NCI-H1105 (cell line): ENCODE data around the gene ITSN1.
"Not testable (repeated sequence)": the region's sequence is repeated elsewhere in the genome, so short reads cannot be mapped to it uniquely, and the experiment has no call there.

Experiments used
- DNase-seq: peaks from one replicate; lab custom pipeline; 2025; lab: John Stamatoyannopoulos, UW

Gene ITSN1

DNA sequence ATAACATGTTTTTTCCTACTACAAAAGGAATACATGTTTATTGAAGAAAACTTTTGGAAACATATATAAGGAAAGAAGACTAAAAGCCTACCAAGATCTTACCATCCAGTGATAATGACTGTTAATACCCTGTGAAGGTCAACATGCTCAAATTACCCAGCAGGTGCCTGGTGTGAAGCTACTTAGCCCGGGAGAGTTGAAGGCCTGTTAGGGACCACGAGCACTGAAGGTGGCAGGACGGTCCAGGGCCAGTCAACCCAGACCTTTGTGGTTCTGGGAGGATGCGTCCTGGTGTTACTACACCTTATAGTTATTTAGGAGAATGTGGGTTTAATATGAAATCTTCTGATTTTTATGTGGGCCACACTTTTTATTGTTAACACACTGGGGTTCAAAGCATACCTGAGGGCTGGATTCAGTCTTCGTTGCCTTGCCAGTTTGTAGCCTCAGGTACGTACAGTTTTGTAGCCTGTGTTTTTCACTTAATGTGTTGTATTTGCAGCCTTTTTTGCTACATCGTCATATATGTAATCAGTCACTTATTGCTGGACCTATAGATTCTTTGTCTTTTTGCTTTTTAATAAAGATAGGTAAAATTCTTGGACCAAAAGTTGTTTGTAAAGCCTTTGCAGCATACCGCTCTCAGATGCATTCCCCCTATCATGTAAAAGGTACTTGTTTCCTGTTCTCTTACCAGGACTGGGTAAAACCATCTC is 9.8 kb downstream of the ITSN1 start:
- DNase-seq: no peak

GRCh38 chr21:33654412-33654811 is 12.1 kb downstream of the ITSN1 start:
- no peak for DNase-seq

GRCh38 chr21:33655588-33656221 is 13.4 kb downstream of the ITSN1 start:
- no peak for DNase-seq

DNA sequence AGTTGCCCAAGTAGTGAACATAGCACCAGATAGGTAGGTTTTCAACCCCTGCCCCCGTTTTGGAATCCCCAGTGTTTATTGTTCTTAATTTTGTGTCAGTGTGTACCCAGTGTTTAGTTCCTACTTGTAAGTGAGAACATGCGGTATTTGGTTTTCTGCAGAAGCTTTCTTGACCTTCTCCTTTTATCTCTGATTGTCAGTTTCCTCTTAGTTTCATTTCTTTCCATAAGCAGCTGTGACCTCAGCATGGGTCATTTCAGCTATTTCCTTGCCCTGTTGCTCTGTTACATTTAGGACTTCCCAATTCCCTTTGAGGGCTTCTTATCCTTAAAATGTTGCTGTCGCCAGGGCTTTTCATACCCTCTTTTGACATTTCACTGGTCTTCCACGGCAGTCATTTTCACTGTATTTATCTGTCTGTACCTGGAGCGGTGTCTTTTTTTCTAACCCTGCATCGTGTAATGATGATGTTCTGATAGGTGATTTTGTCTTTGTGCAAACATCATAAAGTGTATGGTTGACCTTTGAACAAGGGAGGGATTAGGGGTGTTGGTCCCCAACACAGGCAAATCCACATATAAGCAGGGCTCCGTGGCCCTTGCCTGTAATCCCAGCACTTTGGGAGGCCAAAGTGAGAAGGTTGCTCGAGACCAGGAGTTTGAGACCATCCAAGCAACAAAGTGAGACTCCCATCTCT is 15.0 kb downstream of the ITSN1 start:
- DNase-seq: no peak

DNA sequence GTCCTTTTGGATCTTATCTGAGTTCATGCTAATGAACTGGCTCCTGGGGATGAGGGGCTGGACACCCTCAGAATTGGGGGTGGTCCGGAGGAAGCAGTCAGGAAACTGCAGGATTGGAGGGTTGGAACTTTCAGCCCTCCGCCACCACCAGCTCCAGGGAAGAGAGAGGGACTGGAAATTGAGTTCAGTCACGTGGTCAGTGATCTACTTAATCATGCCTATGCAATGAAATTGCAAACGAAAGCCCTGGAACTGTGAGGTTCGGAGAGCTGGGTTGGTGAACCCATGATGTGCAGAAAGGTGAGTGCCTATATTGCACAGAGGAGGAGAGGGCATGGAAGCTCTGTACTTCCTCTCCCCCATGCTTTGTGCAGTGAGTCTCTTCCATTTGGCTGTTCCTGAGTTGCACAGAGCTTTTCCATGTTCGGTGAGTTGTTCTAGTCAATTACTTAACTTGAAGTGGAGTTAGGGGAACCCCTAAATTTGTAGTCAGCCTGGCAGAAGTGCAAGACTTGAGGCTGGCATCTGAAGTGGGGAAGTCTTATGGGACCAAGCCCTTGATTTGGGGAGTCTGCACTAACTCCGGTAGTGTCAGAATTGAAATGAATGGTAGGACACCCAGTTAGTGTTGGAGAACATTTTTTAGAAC is 16.7 kb downstream of the ITSN1 start:
- DNase-seq: no peak

DNA sequence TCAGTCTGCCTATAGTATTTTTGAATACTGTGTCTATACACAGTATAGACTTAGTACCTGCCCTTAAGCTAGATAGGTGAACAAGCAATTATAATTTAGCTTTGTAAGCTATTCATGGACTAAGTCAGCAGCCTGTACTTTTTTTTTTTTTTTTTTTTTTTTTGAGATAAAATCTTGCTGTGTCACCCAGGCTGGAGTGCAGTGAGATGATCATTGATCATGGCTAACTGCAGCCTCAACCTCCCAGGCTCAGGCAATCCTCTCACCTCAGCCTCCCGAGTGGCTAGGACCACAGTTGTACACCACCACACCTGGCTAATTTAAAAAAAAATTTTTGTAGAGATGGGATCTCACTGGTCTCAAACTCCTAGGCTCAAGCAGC is 17.3 kb downstream of the ITSN1 start:
- no peak for DNase-seq

GRCh38 chr21:33660406-33660805 is 18.1 kb downstream of the ITSN1 start:
- DNase-seq: no peak

- no peak for DNase-seq
Measured at GRCh38 chr21:33661146-33661545, 18.8 kb downstream of the ITSN1 start.

DNA sequence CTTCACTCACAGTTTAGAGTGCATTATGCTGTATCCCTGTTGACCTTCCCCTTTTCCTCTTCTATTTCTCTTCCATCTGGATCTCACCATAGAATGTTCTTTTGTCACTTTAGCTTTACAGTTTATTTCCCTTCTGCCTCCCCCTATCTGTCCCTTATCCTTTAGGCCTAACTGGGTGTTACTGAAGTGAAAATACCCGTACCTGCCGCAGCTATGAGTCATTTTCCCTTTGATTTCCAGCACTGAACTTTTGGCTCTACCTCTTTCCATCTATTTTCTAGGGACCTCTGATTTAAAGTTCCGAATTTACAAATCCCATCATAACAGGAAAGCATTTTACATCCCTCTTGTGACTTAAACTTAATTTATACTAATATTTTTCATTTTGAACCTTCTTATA is 19.7 kb downstream of the ITSN1 start:
- DNase-seq: no peak

- DNase-seq: no peak
Measured at GRCh38 chr21:33663241-33663640, 20.9 kb downstream of the ITSN1 start.

DNA sequence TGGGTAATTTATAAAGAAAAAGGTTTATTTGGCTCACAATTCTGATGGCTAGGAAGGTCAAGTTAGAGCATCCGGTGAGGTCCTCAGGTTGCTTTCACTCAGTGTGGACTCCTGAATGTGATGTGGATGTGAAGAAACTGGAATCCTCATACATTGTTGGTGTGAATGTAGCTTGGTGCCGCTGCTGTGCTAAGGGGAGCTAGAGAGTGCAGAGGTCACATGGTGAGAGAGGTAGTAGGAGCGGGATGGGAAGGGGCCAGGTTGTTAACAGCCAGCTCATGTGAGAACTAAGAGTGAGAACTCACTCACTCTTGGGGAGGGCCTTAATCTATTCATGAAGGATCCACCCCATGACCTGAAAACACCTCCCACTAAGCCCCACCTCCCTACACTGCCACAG is 21.8 kb downstream of the ITSN1 start:
- DNase-seq: no peak

- no peak for DNase-seq
Measured at GRCh38 chr21:33666153-33666552, 23.9 kb downstream of the ITSN1 start.

- DNase-seq: no peak
Measured at GRCh38 chr21:33667636-33668035, 25.3 kb downstream of the ITSN1 start.

DNA sequence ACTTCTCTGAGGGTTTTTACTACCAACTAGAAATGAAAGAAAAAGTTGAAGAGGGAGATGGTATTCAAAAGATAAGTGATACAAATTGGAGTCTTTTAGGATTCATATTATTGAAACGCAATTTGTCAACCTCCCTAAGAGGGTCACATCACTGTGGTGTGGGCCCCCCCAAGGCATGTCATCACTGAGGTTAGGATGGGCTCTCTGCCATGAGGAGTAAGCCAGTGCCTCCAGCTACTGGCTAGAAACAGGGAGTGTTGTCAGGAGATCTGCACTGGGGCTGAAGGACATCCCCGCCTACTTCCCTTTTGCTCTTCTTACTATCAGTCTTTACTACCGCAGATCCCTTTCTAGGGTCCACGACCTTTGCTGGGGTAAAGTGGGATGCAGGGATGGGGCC is 25.9 kb downstream of the ITSN1 start:
- DNase-seq: no peak

GRCh38 chr21:33668620-33669019 is 26.3 kb downstream of the ITSN1 start:
- no peak for DNase-seq

DNA sequence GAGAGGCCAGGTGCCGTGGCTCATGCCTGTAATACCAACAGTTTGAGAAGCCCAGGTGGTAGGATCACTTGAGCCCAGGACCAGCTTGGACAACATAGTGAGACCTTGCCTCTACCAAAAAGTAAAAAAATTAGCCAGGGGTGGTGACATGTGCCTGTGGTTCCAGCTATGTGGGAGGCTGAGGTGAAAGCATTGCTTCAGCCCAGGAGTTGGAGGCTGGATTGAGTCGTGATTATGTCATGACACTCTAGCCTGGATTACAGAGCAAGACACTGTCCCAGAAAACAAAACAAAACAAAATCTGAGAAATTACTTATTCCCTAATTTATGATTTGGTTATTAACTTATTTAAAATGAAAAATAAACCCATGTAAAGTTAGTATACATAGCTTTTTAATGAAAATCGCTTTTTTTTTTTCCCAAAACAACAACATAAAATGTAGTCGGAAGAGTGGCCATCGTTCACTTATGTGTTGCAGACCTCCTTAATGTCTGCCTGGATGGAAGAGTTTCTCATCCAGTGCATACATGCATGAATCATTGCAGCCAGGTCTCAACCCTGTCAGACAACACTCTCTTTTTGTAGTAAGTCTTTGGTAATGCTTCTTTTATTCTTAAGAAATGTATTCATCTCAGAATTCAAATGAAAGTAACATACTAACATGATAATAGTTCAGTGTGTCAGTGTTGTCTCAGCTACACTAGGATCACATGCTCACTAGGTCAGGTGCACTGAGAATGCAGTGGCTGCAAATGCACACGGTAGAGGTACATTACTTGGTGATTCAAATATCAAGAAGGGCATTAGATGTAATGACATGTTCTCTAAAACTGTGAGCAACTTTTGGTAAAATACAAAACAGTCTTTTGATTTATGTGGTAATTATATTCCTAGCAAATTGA is 28.0 kb downstream of the ITSN1 start:
- no peak for DNase-seq

GRCh38 chr21:33673473-33673872 is 31.2 kb downstream of the ITSN1 start:
- no peak for DNase-seq

GRCh38 chr21:33674226-33674625 is 31.9 kb downstream of the ITSN1 start:
- DNase-seq: no peak

DNA sequence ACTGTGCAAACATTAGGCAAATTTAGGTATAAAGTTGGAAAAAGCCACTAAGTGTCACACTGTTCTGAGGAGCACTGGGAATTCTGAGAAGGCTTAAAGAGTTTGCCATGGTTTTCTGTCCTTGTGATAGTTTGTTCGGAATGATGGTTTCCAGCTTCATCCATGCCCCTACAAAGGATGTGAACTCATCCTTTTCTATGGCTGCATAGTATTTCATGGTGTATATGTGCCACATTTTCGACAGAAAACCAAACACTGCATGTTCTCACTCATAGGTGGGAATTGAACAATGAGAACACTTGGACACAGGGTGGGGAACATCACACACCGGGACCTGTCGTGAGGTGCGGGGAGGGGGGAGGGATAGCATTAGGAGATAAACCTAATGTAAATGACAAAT is 34.4 kb downstream of the ITSN1 start:
- not testable (repeated sequence) for DNase-seq

- no peak for DNase-seq
Measured at GRCh38 chr21:33677450-33677849, 35.1 kb downstream of the ITSN1 start.

DNA sequence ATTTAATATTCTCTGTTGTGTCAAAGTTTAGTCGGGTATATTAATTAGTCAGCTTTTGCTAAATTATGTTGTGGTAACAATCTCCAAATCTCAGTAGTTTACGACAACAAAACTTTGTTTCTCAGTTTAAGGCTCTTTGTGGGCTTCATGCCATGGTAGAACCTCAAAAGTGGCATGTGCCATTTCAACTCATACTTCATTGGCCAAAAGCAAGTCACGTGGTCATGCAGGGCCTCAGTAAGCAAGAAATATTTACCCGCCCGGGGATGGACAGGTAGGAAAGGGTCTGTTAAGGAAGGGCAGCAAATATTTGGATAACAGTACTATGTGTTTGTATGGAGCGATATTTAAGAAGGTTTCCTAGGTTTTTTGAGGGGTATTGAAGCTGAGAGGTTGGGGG is 38.6 kb downstream of the ITSN1 start:
- DNase-seq: no peak
